Prostate gland (tissue), 2 donors: Measurements from ENCODE around the gene EFS.

Experiments
- CTCF ChIP-seq, 4 experiments: fragments of 200-600 bp in 2 of 4; fragments of 450-650 bp in 2 of 4; sonication (generic) in 2 of 4; IDR thresholded peaks; 1 replicate in 3 of 4; 2 replicates in 1 of 4; pipeline ENCODE4 v1.5.1; 2016 to 2019; ENCODE audit warnings: antibody characterized with exemption in 4 of 4, mild to moderate bottlenecking in 2 of 4, moderate library complexity in 2 of 4
- POLR2A ChIP-seq: fragments of 450-650 bp; IDR thresholded peaks from one replicate; pipeline ENCODE4 v1.6.1; 2016; ENCODE audit warnings: antibody characterized with exemption, mild to moderate bottlenecking
- POLR2AphosphoS5 ChIP-seq: sonication (generic); formaldehyde crosslinking; IDR thresholded peaks from one replicate; pipeline ENCODE4 v1.6.1; 2017; ENCODE audit warnings: antibody characterized with exemption

GRCh38 chr14:23407516-23408306 is 42.7 kb upstream of the EFS start, which contains the start of gene MYH6:
- TF ChIP-seq CTCF (IDR thresholded peaks at IDR 0.05) (no peak), POLR2A (no peak), POLR2AphosphoS5 (no peak)
